ENCODE measurements around the gene MTARC1.

GRCh38 chr1:220775240-220775853 is 11.4 kb upstream of the MTARC1 start:
- TF ChIP-seq CTBP1 (IDR thresholded peaks at IDR 0.05; ENCODE audit: borderline replicate concordance) (no peak), BHLHE40 (IDR thresholded peaks at IDR 0.05; ENCODE audit: borderline replicate concordance) (no peak)

All from HEK293T (cell line).